Measurements from ENCODE around the gene KCNK10. TPM values are rescaled to one million over a fixed set of nuclear protein-coding genes. Genes with fewer than 3 reads are reported as not detected.

Gene KCNK10
- total RNA-seq, 1 experiment from 2014 or later, result not detected

DNA sequence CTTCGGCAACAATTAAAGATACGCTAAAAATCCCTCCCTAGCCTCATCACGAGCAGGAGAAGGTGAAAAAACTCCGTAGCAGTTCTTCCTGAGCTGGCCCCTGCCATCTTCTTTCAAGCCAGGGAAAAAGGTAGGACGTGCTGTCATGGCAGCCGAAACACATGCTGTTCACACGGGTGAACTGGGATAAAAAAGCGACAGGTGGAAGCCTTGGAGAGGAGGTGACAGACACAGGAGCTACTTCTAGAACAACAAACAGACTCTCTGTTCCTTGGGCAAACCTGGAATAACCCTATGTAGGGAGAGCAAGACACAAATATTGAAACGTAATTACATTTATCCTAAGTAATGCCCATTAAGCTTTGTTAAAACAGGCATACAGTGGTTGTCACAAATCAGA lies 81.3 kb downstream of the KCNK10 start:
- Histone ChIP-seq H3K9me3 (ENCODE audit: low read depth, low read length, poor library complexity, severe bottlenecking) (no peaks in the 10 kb centered on the region), H3K4me1 (ENCODE audit: insufficient read depth, low read length, poor library complexity, severe bottlenecking) (no peaks in the 10 kb centered on the region), H3K27me3 (replicated peaks; ENCODE audit: insufficient read depth, low read depth, low read length, poor library complexity) (peaks cover 40% of the 10 kb centered on the region), H3K36me3 (ENCODE audit: insufficient read depth, low read length, poor library complexity, severe bottlenecking) (no peaks in the 10 kb centered on the region), H3K27ac (ENCODE audit: low read depth, low read length, poor library complexity, severe bottlenecking) (no peak overlapping the region), H3K4me3 (ENCODE audit: low read depth, low read length, poor library complexity, severe bottlenecking) (no peak overlapping the region)
- intact Hi-C loops (cut with micrococcal nuclease; ENCODE audit: unreplicated experiment), result no loop called here
- POLR2A ChIA-PET (ENCODE audit: low non-redundant PET), result no interaction called here
- no TSS peak for BruUV-seq (replicated peaks)
- CTCF ChIA-PET, result no interaction called here
- no peak for TF ChIP-seq EZH2 (IDR thresholded peaks at IDR 0.05; ENCODE audit: borderline replicate concordance, low read depth, low read length, poor library complexity, severe bottlenecking)
- TF ChIP-seq, protein P1, sequence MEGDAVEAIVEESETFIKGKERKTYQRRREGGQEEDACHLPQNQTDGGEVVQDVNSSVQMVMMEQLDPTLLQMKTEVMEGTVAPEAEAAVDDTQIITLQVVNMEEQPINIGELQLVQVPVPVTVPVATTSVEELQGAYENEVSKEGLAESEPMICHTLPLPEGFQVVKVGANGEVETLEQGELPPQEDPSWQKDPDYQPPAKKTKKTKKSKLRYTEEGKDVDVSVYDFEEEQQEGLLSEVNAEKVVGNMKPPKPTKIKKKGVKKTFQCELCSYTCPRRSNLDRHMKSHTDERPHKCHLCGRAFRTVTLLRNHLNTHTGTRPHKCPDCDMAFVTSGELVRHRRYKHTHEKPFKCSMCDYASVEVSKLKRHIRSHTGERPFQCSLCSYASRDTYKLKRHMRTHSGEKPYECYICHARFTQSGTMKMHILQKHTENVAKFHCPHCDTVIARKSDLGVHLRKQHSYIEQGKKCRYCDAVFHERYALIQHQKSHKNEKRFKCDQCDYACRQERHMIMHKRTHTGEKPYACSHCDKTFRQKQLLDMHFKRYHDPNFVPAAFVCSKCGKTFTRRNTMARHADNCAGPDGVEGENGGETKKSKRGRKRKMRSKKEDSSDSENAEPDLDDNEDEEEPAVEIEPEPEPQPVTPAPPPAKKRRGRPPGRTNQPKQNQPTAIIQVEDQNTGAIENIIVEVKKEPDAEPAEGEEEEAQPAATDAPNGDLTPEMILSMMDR (conservative IDR thresholded peaks at IDR 0.05; ENCODE audit: low read depth, low read length), result no peak
- no peak for DNase-seq (ENCODE audit: low spot score)

DNA sequence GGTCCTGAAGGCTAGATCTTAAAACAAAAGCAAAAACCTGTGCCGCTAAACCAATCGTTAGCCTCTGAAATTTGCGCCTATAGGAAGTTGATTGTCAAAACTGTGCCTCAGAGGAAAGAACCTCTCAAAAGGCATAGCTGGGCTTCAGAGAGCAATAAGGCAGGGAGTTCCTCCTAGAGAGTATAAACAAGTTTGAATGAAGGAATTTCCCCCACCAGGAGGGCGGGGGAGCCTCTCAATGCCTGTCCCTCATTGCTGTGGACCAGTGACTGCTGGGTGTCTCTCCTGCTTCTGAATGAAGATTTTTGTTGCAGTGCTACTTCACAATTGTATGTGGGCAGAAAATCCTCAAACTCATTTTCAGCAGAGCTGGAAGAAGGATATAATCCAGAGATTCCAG lies 88.6 kb downstream of the KCNK10 start:
- TF ChIP-seq, protein P1 (conservative IDR thresholded peaks at IDR 0.05; ENCODE audit: low read depth, low read length), result no peak
- TF ChIP-seq EZH2 (IDR thresholded peaks at IDR 0.05; ENCODE audit: borderline replicate concordance, low read depth, low read length, poor library complexity, severe bottlenecking), result no peak
- Histone ChIP-seq H3K9me3 (ENCODE audit: low read depth, low read length, poor library complexity, severe bottlenecking) (no peaks in the 10 kb centered on the region), H3K27ac (ENCODE audit: low read depth, low read length, poor library complexity, severe bottlenecking) (no peak overlapping the region), H3K4me1 (ENCODE audit: insufficient read depth, low read length, poor library complexity, severe bottlenecking) (no peaks in the 10 kb centered on the region), H3K4me3 (ENCODE audit: low read depth, low read length, poor library complexity, severe bottlenecking) (no peak overlapping the region), H3K36me3 (ENCODE audit: insufficient read depth, low read length, poor library complexity, severe bottlenecking) (no peaks in the 10 kb centered on the region), H3K27me3 (replicated peaks; ENCODE audit: insufficient read depth, low read depth, low read length, poor library complexity) (peaks cover 6% of the 10 kb centered on the region)
- DNase-seq (ENCODE audit: low spot score), result no peak
- BruUV-seq (replicated peaks), result no TSS peak
- intact Hi-C loops (cut with micrococcal nuclease; ENCODE audit: unreplicated experiment), result loop anchor here (1.0 to 5.0 kb wide), 3 partner anchors 45 to 290 kb away; no protein-coding TSS in a partner anchor
- CTCF ChIA-PET, result interaction anchor here (2.3 kb wide), 1 partner anchor 45 kb away, joined by 12 read pairs; no protein-coding TSS in a partner anchor
- POLR2A ChIA-PET (ENCODE audit: low non-redundant PET), result no interaction called here

DNA sequence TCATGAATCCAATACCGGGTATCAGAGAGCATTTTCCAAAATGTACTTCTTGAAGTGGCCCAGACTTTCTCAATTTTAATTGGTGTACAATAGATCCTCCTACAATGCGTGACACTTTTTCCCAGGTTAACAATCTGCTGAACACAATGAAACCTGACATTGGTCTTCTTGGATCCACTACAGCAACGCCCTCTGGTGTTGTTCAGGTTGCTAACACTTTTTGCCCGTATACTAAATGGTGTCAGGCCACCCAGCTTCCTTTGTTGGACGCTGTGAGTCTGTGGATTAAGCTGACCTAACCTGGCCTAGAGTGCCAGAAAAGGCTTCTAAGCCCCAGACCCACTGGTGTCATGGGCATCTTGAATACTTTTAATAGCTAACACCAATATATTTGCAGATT lies 89.2 kb downstream of the KCNK10 start:
- peaks cover 6% of the 10 kb centered on the region for H3K27me3 ChIP-seq (replicated peaks; ENCODE audit: insufficient read depth, low read depth, low read length, poor library complexity)
- H3K9me3 ChIP-seq (ENCODE audit: low read depth, low read length, poor library complexity, severe bottlenecking), result no peaks in the 10 kb centered on the region
- no peaks in the 10 kb centered on the region for H3K36me3 ChIP-seq (ENCODE audit: insufficient read depth, low read length, poor library complexity, severe bottlenecking)
- TF ChIP-seq EZH2 (IDR thresholded peaks at IDR 0.05; ENCODE audit: borderline replicate concordance, low read depth, low read length, poor library complexity, severe bottlenecking), result no peak
- TF ChIP-seq, protein P1 (conservative IDR thresholded peaks at IDR 0.05; ENCODE audit: low read depth, low read length), result peak; percentile 53
- H3K27ac ChIP-seq (ENCODE audit: low read depth, low read length, poor library complexity, severe bottlenecking), result no peak overlapping the region
- intact Hi-C loops (cut with micrococcal nuclease; ENCODE audit: unreplicated experiment), result loop anchor here (1.0 to 5.0 kb wide), 3 partner anchors 45 to 289 kb away; no protein-coding TSS in a partner anchor
- no TSS peak for BruUV-seq (replicated peaks)
- ChIA-PET POLR2A (ENCODE audit: low non-redundant PET) (no interaction called here), CTCF (interaction anchor here (2.3 kb wide), 1 partner anchor 45 kb away, joined by 12 read pairs; no protein-coding TSS in a partner anchor)
- DNase-seq (ENCODE audit: low spot score), result peak; percentile 38
- no peaks in the 10 kb centered on the region for H3K4me1 ChIP-seq (ENCODE audit: insufficient read depth, low read length, poor library complexity, severe bottlenecking)
- H3K4me3 ChIP-seq (ENCODE audit: low read depth, low read length, poor library complexity, severe bottlenecking), result no peak overlapping the region
